Panc1 (cell line): Measurements from ENCODE around the gene BZW1. TPM values are rescaled to one million over a fixed set of nuclear protein-coding genes. Genes with fewer than 3 reads are reported as not detected.

Experiments used
- ATAC-seq: fragments of 200-7000 bp; cut with Tn5 transposase; 2 replicates; pipeline ENCODE4 v1.9.1; 2020; ENCODE audit warnings: mild to moderate bottlenecking, moderate library complexity
- BruUV-seq: library from RNA; stranded (reverse); fragments of 400-500 nt; replicated peaks from 2 replicates; lab custom pipeline; 2021; lab: Mats Ljungman, UMichigan
- CTCF ChIA-PET: fragments of 300-600 bp; sonication (Branson Sonifier 250); formaldehyde crosslinking; loops from one replicate; lab custom pipeline; 2022; ENCODE audit warnings: antibody characterized with exemption; lab: Charles Lee
- POLR2A ChIA-PET: fragments of 300-600 bp; sonication (Branson Sonifier 250); formaldehyde crosslinking; loops from one replicate; lab custom pipeline; 2022; ENCODE audit warnings: antibody characterized with exemption; lab: Charles Lee
- DNase-seq: peaks from one replicate; pipeline ENCODE4 v3.0.0-alpha.2; 2010; ENCODE audit warnings: low read depth, low spot score
- H3K27ac ChIP-seq: 2 replicates; pipeline ENCODE4 v1.5.1; 2011; ENCODE audit warnings: mild to moderate bottlenecking, low read length, inconsistent platforms
- H3K27me3 ChIP-seq: fragments of 200-500 bp; sonication (Bioruptor generic); 2 replicates; pipeline ENCODE4 v1.6.0; 2014; ENCODE audit warnings: low read length, inconsistent platforms; ENCODE audit not compliant: control insufficient read depth, insufficient read depth
- H3K36me3 ChIP-seq: fragments of 200-500 bp; sonication (Bioruptor generic); 2 replicates; pipeline ENCODE4 v1.5.1; 2014; ENCODE audit warnings: inconsistent platforms, mild to moderate bottlenecking, low read length, moderate library complexity; ENCODE audit not compliant: control insufficient read depth, insufficient read depth
- H3K4me1 ChIP-seq: 2 replicates; pipeline ENCODE4 v1.5.1; 2011; ENCODE audit warnings: inconsistent platforms, mild to moderate bottlenecking, low read length, moderate library complexity; ENCODE audit not compliant: control insufficient read depth, insufficient read depth
- H3K4me3 ChIP-seq, 2 experiments: 2 replicates each; pipeline ENCODE4 v1.5.1; 2011 to 2012; ENCODE audit warnings: low read depth in 2 of 2, low read length in 2 of 2, mild to moderate bottlenecking in 2 of 2, inconsistent platforms in 1 of 2, moderate library complexity in 1 of 2
- H3K9me3 ChIP-seq: fragments of 200-500 bp; sonication (Bioruptor generic); 2 replicates; pipeline ENCODE4 v1.5.1; 2014; ENCODE audit warnings: low read depth, mild to moderate bottlenecking, inconsistent platforms, low read length, moderate library complexity; ENCODE audit not compliant: control insufficient read depth, insufficient read depth
- POLR2AphosphoS5 ChIP-seq: IDR thresholded peaks from 2 replicates; pipeline ENCODE4 v1.6.1; 2012; ENCODE audit warnings: mild to moderate bottlenecking, low read depth, low read length, moderate library complexity
- SIN3A ChIP-seq: IDR thresholded peaks from 2 replicates; pipeline ENCODE4 v1.6.1; 2012; ENCODE audit warnings: low read depth, mild to moderate bottlenecking, low read length, moderate library complexity, borderline replicate concordance; ENCODE audit not compliant: insufficient read depth
- TCF7L2 ChIP-seq: IDR thresholded peaks from 2 replicates; pipeline ENCODE4 v1.6.1; 2011; ENCODE audit warnings: mild to moderate bottlenecking, low read depth, low read length, inconsistent platforms
- in situ Hi-C: cut with HindIII; loops from 2 replicates; pipeline ENCODE4 v1.10.0; 2016; ENCODE audit warnings: low sequenced_read_pairs, low pct_unique_long_range_greater_than_20kb
- intact Hi-C: fragments of 100-400 bp; cut with micrococcal nuclease; formaldehyde crosslinking; loops from one replicate; pipeline ENCODE4 v1.10.0; 2022; ENCODE audit not compliant: unreplicated experiment
- total RNA-seq: library from RNA; stranded (reverse); gene quantifications from one replicate; pipeline ENCODE4 v1.2.1, GENCODE V29; 2021; ENCODE audit not compliant: unreplicated experiment
- TF ChIP-seq, protein P1 (sequence below): fragments of 450-650 bp; IDR thresholded peaks from 2 replicates; pipeline ENCODE4 v1.5.1; 2017; ENCODE audit warnings: mild to moderate bottlenecking
- TF ChIP-seq, protein P2 (sequence below), 2 experiments: IDR thresholded peaks; 2 replicates each; pipeline ENCODE4 v1.6.1; 2011 to 2012; ENCODE audit warnings: low read depth in 2 of 2, control low read depth in 1 of 2, low read length in 1 of 2, mild to moderate bottlenecking in 1 of 2, moderate library complexity in 1 of 2; ENCODE audit not compliant: insufficient read depth in 1 of 2

Gene BZW1
- total RNA-seq, 1 experiment from 2014 or later: 247 TPM

DNA sequence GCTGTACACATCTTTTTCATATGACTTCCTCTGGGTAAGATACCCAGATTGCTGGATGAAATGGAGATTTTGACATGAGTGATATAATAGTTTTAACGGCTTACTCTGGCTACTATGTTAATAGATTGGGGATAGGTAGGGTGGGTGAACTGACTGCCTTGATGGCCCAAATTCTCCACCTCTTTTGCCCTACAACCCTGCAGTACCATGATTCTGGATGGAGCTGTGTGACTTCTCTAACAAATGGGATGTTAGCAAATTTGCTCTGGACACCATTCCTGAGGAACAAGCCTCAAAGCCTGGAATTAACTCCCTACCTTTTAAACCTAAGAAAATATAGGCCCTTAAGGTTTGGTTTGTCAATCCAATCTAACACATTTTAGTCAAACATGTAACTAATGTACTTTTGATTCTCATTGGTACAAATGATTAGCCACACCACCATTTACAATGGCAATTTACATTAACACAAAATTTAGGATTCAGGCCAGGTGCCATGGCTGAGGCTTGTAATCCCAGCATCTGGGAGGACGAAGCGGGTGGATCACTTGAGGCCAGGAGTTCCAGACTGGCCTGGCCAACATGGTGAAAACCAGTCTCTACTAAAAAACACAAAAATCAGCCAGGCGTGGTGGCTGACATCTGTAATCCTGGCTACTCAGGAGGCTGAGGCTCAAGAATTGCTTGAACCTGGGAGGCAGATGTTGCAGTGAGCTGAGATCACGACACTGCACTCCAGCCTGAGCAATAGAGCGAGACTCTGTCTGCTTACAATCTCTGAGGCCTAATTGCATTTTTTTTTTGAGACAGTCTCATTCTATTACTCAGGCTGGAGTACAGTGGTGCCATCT, 39.9 kb downstream of the BZW1 start:
- DNase-seq (no peak), ATAC-seq (no peak)
- intact Hi-C loops: no loop called here
- ChIA-PET CTCF (no interaction called here), POLR2A (no interaction called here)
- peaks cover 34% of the 10 kb centered on the region for H3K36me3 ChIP-seq
- no peak overlapping the region for H3K27ac ChIP-seq
- BruUV-seq: no TSS peak
- in situ Hi-C loops: no loop called here
- no peaks in the 10 kb centered on the region for H3K4me1 ChIP-seq
- H3K4me3 ChIP-seq: no peak overlapping the region
- no peaks in the 10 kb centered on the region for H3K9me3 ChIP-seq
- H3K27me3 ChIP-seq: no peaks in the 10 kb centered on the region
- TF ChIP-seq TCF7L2: no peak
- TF ChIP-seq, protein P1, sequence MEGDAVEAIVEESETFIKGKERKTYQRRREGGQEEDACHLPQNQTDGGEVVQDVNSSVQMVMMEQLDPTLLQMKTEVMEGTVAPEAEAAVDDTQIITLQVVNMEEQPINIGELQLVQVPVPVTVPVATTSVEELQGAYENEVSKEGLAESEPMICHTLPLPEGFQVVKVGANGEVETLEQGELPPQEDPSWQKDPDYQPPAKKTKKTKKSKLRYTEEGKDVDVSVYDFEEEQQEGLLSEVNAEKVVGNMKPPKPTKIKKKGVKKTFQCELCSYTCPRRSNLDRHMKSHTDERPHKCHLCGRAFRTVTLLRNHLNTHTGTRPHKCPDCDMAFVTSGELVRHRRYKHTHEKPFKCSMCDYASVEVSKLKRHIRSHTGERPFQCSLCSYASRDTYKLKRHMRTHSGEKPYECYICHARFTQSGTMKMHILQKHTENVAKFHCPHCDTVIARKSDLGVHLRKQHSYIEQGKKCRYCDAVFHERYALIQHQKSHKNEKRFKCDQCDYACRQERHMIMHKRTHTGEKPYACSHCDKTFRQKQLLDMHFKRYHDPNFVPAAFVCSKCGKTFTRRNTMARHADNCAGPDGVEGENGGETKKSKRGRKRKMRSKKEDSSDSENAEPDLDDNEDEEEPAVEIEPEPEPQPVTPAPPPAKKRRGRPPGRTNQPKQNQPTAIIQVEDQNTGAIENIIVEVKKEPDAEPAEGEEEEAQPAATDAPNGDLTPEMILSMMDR: no peak
- no peak for TF ChIP-seq SIN3A

DNA sequence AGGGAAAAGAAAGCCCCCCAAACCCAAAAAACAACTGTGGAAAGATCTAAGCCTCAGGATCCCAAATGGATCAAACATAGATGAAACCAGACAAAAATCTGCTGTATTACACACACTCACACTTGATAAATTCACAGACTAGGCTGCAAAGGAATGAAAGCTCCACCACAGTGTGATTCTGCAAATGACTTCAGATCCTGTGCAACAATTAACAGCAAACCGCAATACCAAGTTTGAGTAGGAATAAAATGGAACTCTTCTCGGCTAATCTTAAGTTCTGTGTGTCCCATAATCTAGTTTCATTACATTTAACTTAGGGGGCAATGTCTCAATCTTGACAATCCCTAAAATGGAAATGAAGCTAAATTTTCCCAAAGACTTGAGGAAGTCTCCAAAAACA, 40.9 kb downstream of the BZW1 start:
- POLR2A ChIA-PET: interaction anchor here (1.0 kb wide), 1 partner anchor 11 kb away, joined by 3 read pairs; no protein-coding TSS in a partner anchor
- Histone ChIP-seq H3K27ac (no peak overlapping the region), H3K4me1 (no peaks in the 10 kb centered on the region), H3K4me3 (no peak overlapping the region), H3K27me3 (no peaks in the 10 kb centered on the region), H3K36me3 (peaks cover 42% of the 10 kb centered on the region), H3K9me3 (no peaks in the 10 kb centered on the region)
- intact Hi-C loops (no loop called here), in situ Hi-C loops (no loop called here)
- CTCF ChIA-PET: no interaction called here
- no peak for DNase-seq
- ATAC-seq: no peak
- BruUV-seq: no TSS peak
- TF ChIP-seq, protein P2, sequence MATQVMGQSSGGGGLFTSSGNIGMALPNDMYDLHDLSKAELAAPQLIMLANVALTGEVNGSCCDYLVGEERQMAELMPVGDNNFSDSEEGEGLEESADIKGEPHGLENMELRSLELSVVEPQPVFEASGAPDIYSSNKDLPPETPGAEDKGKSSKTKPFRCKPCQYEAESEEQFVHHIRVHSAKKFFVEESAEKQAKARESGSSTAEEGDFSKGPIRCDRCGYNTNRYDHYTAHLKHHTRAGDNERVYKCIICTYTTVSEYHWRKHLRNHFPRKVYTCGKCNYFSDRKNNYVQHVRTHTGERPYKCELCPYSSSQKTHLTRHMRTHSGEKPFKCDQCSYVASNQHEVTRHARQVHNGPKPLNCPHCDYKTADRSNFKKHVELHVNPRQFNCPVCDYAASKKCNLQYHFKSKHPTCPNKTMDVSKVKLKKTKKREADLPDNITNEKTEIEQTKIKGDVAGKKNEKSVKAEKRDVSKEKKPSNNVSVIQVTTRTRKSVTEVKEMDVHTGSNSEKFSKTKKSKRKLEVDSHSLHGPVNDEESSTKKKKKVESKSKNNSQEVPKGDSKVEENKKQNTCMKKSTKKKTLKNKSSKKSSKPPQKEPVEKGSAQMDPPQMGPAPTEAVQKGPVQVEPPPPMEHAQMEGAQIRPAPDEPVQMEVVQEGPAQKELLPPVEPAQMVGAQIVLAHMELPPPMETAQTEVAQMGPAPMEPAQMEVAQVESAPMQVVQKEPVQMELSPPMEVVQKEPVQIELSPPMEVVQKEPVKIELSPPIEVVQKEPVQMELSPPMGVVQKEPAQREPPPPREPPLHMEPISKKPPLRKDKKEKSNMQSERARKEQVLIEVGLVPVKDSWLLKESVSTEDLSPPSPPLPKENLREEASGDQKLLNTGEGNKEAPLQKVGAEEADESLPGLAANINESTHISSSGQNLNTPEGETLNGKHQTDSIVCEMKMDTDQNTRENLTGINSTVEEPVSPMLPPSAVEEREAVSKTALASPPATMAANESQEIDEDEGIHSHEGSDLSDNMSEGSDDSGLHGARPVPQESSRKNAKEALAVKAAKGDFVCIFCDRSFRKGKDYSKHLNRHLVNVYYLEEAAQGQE (IDR thresholded peaks at IDR 0.05; ENCODE audit: insufficient read depth in 1 of 2, low read depth in 2 of 2, low read length in 1 of 2): no peak
- TF ChIP-seq TCF7L2 (no peak), POLR2AphosphoS5 (no peak), SIN3A (no peak)
- TF ChIP-seq, protein P1: no peak
